Type B pancreatic cell (in vitro differentiated cells): ENCODE measurements around the gene FGD6. TPM values are rescaled to one million over a fixed set of nuclear protein-coding genes. Genes with fewer than 3 reads are reported as not detected.

Source experiments
- DNase-seq: peaks from one replicate; pipeline ENCODE4 v3.0.0; 2021; ENCODE audit warnings: mixed read lengths; ENCODE audit not compliant: unreplicated experiment; ENCODE audit errors: extremely low spot score
- H3K27ac Mint-ChIP-seq: 2 replicates; pipeline ENCODE4 v1.8.0; 2021; ENCODE audit warnings: mild to moderate bottlenecking, mixed read lengths
- H3K27me3 Mint-ChIP-seq: 2 replicates; pipeline ENCODE4 v1.8.0; 2021; ENCODE audit warnings: mixed read lengths
- H3K36me3 Mint-ChIP-seq: 2 replicates; pipeline ENCODE4 v1.8.0; 2021; ENCODE audit warnings: mixed read lengths
- H3K4me1 Mint-ChIP-seq: one replicate; pipeline ENCODE4 v1.8.0; 2021; ENCODE audit warnings: mixed read lengths; ENCODE audit not compliant: unreplicated experiment
- H3K4me3 Mint-ChIP-seq: 2 replicates; pipeline ENCODE4 v1.8.0; 2021; ENCODE audit warnings: mild to moderate bottlenecking, mixed read lengths
- H3K9me3 Mint-ChIP-seq: 2 replicates; pipeline ENCODE4 v1.8.0; 2021; ENCODE audit warnings: mixed read lengths
- CTCF ChIP-seq: fragments of 200-600 bp; sonication (generic); conservative IDR thresholded peaks from 2 replicates; pipeline ENCODE4 v1.5.0; 2021; ENCODE audit warnings: antibody characterized with exemption, mild to moderate bottlenecking
- total RNA-seq: library from RNA; stranded (reverse); gene quantifications from 2 replicates; pipeline ENCODE4 v1.2.1, GENCODE V29; 2021; ENCODE audit warnings: low replicate concordance

The FGD6 gene
- total RNA-seq, 1 donor from 2014 or later = 27.5 TPM

GRCh38 chr12:95057424-95057823 is 159.8 kb downstream of the FGD6 start:
- Mint-ChIP-seq H3K27ac (no peak overlapping the region), H3K27me3 (no peaks in the 10 kb centered on the region), H3K4me3 (no peak overlapping the region), H3K4me1 (no peaks in the 10 kb centered on the region), H3K36me3 (peaks cover 9% of the 10 kb centered on the region), H3K9me3 (no peaks in the 10 kb centered on the region)
- TF ChIP-seq CTCF = no peak
- DNase-seq = no peak

GRCh38 chr12:95055057-95055456 is 162.2 kb downstream of the FGD6 start:
- Mint-ChIP-seq H3K27me3 (no peaks in the 10 kb centered on the region), H3K36me3 (peaks cover 9% of the 10 kb centered on the region), H3K4me1 (no peaks in the 10 kb centered on the region), H3K9me3 (no peaks in the 10 kb centered on the region), H3K4me3 (no peak overlapping the region), H3K27ac (no peak overlapping the region)
- TF ChIP-seq CTCF = no peak
- DNase-seq = no peak

- Mint-ChIP-seq H3K9me3 (no peaks in the 10 kb centered on the region), H3K27ac (no peak overlapping the region), H3K4me1 (no peaks in the 10 kb centered on the region), H3K27me3 (no peaks in the 10 kb centered on the region), H3K36me3 (peaks cover 9% of the 10 kb centered on the region), H3K4me3 (no peak overlapping the region)
- no peak for TF ChIP-seq CTCF
- no peak for DNase-seq
These were observed 163.1 kb downstream of the FGD6 start for GRCh38 chr12:95054206-95054605.

- no peak for TF ChIP-seq CTCF
- Mint-ChIP-seq H3K4me3 (no peak overlapping the region), H3K36me3 (peaks cover 13% of the 10 kb centered on the region), H3K4me1 (no peaks in the 10 kb centered on the region), H3K27me3 (no peaks in the 10 kb centered on the region), H3K9me3 (no peaks in the 10 kb centered on the region), H3K27ac (no peak overlapping the region)
- no peak for DNase-seq
These were observed 166.0 kb downstream of the FGD6 start for GRCh38 chr12:95051241-95051640.

GRCh38 chr12:95037906-95038305 is 179.4 kb downstream of the FGD6 start:
- Mint-ChIP-seq H3K27ac (no peak overlapping the region), H3K27me3 (no peaks in the 10 kb centered on the region), H3K4me1 (no peaks in the 10 kb centered on the region), H3K9me3 (no peaks in the 10 kb centered on the region), H3K36me3 (peaks cover 3% of the 10 kb centered on the region), H3K4me3 (no peak overlapping the region)
- DNase-seq = no peak
- no peak for TF ChIP-seq CTCF

GRCh38 chr12:95034750-95035149 is 182.5 kb downstream of the FGD6 start:
- DNase-seq = no peak
- H3K27me3 Mint-ChIP-seq = no peaks in the 10 kb centered on the region
- no peak for TF ChIP-seq CTCF
- H3K4me3 Mint-ChIP-seq = no peak overlapping the region
- no peaks in the 10 kb centered on the region for H3K9me3 Mint-ChIP-seq
- H3K36me3 Mint-ChIP-seq = peaks cover 7% of the 10 kb centered on the region
- H3K27ac Mint-ChIP-seq = no peak overlapping the region
- no peaks in the 10 kb centered on the region for H3K4me1 Mint-ChIP-seq
